Stimulated activated CD8-positive, alpha-beta memory T cell treated with anti-CD3 and anti-CD28 coated beads, Interleukin-4, amount 100 ng/mL, for 4 hours (primary cell): ENCODE data around the gene CST9.
"Not testable (repeated sequence)": the region's sequence is repeated elsewhere in the genome, so short reads cannot be mapped to it uniquely, and the experiment has no call there.

Experiments used
- DNase-seq, 2 donors: peaks; one replicate each; pipeline ENCODE4 v3.0.0-alpha.2; 2020; ENCODE audit warnings: low read depth in 2 of 2, low spot score in 1 of 2

The CST9 gene

DNA sequence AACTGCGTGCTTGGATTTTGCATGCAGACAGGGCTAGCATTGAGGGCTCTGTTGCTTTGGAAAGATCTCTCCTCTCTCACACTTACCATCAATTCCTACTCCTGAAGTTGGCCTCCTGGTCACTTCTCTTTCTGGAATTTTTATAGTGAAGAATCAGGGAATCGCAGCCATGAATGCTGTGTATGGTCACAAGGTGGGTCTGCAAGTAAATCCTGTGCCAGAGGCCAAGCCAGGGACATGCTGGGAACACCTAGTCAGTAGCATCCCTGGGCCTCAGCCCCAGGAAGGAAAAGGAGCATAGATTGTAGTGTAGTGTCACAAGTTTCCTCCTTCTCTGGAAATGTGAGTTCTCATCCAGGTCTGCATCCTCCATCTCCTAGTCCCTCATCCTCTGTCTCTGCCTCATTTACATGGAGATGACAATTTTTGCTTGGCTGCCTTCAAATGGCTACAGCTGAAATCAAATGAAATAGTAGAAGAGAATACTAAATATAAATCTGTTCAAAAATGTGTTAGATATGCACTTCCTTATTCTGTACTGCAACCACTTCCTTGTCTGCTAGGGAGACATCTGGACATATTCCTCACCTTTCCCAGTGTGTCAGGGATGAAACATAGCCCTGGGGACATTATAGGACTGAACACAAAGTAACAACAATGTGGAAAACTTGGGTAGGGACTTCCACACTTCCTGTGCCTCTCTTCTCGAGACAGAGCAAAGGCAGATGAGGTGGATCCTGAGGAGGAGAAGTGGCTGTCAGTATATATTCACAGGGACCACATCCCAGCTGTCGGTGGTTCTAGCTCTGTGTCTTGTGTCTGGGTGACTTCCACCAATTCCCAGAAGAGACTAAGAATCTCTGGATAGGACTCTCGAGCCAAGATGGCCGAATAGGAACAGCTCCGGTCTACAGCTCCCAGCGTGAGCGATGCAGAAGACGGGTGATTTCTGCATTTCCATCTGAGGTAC lies 17.0 kb downstream of the CST9 start:
- no peak for DNase-seq

GRCh38 chr20:23587631-23588030 lies 18.1 kb downstream of the CST9 start:
- DNase-seq: no peak

DNA sequence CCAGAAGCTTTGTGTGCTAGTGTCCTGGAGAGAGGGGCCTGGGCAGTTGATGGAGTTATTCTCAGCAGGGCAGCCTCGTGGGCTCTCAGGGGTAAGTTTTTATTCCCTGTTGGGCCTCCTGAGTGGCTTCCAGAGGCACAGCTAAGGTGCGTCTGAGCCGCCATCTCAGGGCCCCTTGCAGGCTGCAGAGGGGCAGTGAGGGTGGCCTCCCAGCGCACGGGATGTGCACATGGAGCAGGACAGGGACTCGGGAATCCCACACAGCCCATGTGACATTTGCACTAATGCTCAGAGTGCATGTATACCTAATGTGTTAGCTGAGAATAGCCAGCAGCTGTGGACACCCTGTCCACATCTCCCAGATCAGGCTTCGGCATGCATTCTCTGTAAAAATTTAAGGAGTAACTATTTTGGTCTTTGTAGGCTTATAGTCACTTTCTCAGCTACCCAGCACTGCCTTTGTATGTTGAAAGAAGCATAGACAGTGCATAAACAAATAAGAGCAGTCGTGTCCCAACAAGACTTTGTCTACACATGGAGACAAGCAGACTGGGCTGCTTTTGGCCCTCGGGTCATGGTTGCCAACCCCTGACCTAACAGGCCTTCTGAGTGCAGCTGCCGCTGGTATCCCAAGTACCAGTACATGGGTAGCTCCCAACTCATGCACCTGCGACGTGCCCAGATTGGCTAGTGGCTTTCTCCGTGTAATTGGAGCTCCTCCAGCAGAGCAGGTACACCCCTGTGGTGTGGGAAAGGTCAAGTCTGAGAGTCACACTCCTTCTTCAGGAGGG lies 18.8 kb downstream of the CST9 start:
- no peak for DNase-seq

DNA sequence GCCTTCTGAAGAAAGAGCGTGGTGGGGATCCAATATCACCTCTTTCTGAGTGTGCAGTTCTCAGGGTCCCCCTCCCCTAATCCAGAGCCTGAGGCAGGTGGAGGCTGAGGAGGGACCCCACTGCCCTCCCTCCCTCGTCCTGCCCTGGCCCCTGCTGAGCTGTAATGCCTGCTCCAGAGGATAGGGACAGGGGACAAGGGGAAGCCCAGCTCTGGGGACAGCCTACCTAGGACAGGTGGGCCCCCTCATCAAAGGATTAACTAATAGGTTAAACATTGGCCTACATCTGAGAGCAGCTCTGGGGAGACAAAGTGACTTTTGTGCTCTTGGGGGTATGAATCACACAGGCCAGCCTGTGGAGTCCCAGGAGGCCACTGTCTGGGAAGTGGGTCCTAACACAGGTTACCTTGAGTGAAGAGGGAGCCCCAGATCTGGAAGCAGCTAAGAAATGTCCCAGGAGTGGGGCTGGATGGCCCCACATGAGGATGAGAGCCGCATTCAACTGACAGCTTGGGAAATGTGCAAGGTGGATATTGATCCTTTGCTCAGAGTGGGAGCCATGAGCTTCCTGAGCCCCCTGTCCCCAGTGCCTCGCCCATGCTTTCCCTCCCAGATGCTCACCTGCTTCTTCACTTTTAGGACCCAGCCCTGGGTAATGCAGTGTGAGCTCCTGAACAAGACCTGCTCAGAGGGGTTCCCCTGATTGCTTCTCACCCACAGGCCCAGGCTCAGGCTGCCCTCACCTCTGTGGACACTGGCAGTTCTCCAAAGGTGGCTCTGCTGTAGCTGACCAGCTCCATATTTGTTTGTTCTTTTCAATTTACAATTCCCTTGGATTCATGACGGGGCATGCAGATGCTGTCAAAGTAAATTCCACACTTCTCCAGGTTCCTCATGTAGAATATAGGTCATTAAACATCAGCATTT lies 19.6 kb downstream of the CST9 start:
- no peak for DNase-seq

GRCh38 chr20:23585449-23585807 lies 20.3 kb downstream of the CST9 start:
- no peak for DNase-seq

- no peak for DNase-seq
These were observed 21.1 kb downstream of the CST9 start for GRCh38 chr20:23584434-23585199.

DNA sequence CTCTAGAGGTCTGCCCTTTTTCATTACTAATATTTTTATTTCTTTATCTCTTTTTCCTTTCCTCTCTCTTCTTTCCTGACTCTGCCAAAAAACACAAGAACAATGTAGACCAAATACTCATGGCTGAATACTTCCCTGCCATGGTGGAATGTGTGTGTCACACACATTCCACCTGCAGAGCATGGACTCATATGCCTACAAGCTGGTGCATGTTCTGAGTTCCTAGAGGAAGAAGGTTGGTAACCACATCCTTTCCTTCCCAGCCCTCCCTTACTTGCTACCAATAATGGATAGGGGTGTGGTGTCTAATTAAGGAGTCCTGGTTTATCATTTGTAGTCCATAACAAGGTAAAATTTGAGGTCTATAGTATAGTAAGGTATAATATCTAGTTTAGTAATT lies 22.2 kb downstream of the CST9 start:
- no peak for DNase-seq

GRCh38 chr20:23582293-23582692 lies 23.4 kb downstream of the CST9 start:
- DNase-seq: no peak

DNA sequence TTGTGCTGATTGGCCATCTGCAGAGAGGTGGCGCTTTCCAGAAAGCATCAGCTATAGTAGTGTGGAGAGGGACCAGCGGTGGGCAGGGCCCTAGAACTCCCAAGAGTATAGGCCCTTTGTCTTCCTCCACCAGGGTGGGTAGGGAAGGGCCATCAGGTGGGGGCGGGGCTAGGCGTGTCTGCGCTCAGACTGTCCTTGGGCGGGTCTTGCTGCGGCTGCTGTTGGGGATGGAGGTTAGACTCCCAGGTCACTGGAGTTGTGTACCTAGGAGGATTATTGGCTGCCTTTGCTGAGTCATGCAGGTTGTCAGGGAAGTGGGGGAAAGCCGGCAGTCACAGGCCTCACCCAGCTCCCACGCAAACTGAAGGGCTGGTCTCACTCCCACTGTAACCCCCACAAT lies 23.9 kb downstream of the CST9 start:
- DNase-seq: not testable (repeated sequence)

GRCh38 chr20:23574977-23575376 lies 30.7 kb downstream of the CST9 start:
- no peak for DNase-seq

DNA sequence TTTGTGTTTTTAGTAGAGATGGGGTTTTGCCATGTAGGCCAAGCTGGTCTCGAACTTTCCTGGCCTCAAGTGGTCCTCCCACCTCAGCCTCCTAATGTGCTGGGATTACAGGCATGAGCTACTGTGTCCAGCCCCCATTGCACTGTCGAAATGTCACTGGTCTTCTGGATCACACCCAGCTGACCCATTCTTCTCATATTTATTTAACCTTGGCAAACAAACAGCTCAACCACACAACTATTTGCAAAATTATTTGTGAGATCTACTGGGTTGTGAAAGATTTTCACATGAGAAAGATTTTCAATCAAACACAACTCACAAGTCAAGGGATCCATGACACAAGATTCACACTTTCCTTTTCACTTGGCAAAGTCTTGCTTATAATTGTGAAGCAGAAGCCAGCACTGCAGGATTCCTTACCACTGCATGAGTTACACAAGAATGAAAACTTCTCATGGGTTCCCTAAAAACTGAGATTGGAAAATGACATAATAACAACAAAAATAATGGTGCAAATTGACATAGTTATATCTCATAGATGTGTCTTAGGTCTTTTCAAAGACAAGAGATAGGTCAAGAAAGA lies 35.4 kb downstream of the CST9 start:
- DNase-seq: no peak

- DNase-seq: no peak
These were observed 36.1 kb downstream of the CST9 start for GRCh38 chr20:23569570-23569969.

DNA sequence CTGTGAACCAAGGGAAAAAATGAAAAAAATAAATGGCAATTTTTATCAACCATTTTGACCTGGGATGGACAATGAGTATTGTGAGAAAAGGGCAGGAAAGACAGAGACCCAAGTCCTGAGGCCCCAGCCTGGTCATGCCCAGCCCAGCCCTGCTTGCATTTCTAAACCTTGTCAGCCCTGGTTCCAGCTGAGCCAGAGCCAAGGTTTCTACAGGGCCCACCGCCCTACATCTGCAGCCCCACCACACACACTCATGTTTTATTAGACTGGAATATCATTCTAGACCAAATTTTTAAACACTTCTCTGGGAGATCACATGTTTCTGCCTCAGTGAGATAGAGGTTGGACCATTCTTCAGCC lies 36.8 kb downstream of the CST9 start:
- DNase-seq: no peak

GRCh38 chr20:23568320-23568970 lies 37.3 kb downstream of the CST9 start, which contains the start of gene CST9L:
CST9L (minus strand) TSS chr20:23568484; CDS start chr20:23568450, 34 bp downstream.
- DNase-seq: no peak

DNA sequence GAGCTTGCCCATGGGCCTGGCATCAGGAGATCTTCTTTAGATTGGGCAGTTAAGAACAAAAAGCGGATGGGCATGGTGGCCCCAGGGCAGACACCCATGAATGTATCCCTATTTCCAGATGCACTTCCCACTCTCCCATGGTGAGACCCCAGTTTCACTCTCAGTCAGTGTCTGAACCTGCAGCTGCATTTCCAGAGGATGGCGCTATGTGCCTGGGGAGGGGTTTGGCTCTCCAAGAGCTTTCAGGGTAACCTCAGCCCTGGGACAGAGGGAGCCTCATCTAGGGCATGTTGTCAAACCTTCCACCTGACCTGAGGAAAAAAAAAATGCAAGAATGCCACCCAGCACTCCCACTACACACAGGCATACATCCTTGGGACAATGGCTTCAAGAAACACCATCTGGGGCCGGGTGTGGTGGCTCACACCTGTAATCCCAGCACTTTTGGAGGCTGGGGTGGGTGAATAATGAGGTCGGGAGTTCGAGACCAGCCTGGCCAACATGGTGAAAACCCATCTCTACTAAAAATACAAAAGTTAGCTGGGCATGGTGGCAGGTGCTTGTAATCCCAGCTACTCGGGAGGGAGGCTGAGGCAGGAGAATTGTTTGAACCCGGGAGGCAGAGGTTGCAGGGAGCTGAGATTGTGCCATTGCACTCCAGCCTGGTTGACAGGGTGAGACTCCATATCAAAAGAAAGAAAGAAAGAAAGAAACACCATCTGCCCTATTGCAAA lies 39.4 kb downstream of the CST9 start:
- no peak for DNase-seq

- no peak for DNase-seq
These were observed 40.1 kb downstream of the CST9 start for GRCh38 chr20:23565503-23566045.

- DNase-seq: no peak
These were observed 40.8 kb downstream of the CST9 start for GRCh38 chr20:23564927-23565326.

DNA sequence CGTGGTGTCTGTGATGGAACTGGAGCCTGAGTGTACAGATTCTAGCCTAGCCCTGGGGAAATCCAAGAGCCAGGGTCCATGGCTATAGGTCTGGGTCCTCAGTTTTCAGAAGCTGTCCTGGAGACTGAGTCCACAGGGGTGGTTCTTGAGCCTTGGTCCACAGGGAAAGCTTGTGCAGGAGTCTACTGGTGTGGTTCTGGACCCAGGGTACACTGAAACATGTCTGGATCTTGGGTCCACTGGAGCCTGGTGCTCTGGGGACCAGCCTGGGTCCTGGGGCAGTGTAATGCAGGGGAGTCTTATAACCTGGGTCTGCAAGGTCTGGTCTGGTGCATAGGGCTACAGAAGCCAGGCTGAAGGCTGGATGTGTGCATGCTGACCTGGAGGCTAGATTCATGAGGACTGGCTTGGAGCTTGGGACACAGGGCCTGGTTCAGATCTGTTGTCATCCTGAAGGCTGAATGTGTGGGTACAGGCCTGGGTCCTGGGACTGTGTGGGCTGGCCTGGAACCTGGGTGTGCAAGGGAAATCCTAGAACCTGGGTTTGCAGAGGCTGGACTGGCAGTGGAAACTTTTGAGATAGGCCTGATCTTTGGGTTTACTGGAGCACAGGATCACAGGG lies 42.9 kb downstream of the CST9 start:
- no peak for DNase-seq
